IgD-negative memory B cell (primary cell): Measurements from ENCODE around the gene PTPRU. TPM values are rescaled to one million over a fixed set of nuclear protein-coding genes. Genes with fewer than 3 reads are reported as not detected.

Source experiments
- H3K27ac Mint-ChIP-seq, 3 donors: one replicate each; pipeline ENCODE4 v1.8.0; 2020 to 2022; ENCODE audit warnings: mild to moderate bottlenecking in 3 of 3, mixed read lengths in 3 of 3, moderate library complexity in 1 of 3
- H3K27me3 Mint-ChIP-seq: one replicate; pipeline ENCODE4 v1.8.0; 2021; ENCODE audit warnings: mixed read lengths
- H3K36me3 Mint-ChIP-seq: one replicate; pipeline ENCODE4 v1.8.0; 2020; ENCODE audit warnings: mild to moderate bottlenecking, mixed read lengths
- H3K4me1 Mint-ChIP-seq, 3 donors: one replicate each; pipeline ENCODE4 v1.8.0; 2020 to 2022; ENCODE audit warnings: mixed read lengths in 3 of 3, mild to moderate bottlenecking in 1 of 3
- H3K4me3 Mint-ChIP-seq, 4 donors: one replicate each; pipeline ENCODE4 v1.8.0; 2020 to 2022; ENCODE audit warnings: mild to moderate bottlenecking in 4 of 4, mixed read lengths in 4 of 4, moderate library complexity in 3 of 4
- H3K9me3 Mint-ChIP-seq, 3 donors: one replicate each; pipeline ENCODE4 v1.8.0; 2020 to 2021; ENCODE audit warnings: mixed read lengths in 3 of 3, mild to moderate bottlenecking in 1 of 3
- polyA plus RNA-seq: library from polyadenylated mRNA; unstranded; fragments of 300-500 nt; fragmentation: Illumina TruSeq; gene quantifications from one replicate; pipeline ENCODE4 v1.2.3, GENCODE V29; 2021

Gene PTPRU
- polyA plus RNA-seq: not detected

DNA sequence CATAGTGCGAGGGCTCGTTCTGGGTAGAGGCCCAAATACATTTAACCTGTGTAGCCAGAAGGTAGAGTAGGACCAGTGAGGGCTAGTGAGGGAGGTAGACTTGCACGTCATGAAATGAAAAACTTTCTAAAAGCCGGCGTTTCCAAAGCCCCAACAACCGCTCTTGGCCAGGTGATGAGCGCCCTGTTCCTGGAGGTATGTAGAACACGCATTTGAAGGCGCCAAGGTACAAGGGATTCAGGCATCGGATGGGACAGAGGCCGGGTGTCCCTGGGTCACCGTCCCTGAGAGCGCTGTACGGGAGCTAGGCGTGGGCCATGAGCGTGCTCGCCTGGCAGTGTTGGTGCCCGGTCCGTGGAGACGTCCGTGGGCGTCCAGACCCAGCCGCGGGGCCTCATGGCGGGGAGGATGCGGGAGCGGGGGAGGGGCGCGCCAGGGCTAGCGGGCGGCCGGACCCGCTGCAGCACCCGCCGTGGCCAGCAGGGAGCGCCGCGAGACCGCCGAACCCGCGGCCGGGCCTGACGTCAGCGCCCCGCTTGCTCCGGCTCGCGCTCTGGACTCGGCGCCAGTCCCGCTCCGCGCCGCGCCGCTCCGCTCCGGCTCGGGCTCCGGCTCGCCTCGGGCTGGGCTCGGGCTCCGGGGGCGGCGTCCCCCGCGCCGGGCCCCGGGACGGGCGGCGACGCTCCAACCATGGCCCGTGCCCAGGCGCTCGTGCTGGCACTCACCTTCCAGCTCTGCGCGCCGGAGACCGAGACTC, at the start of gene PTPRU:
PTPRU (plus strand) TSS at position 568 of the 757 bp plus-strand sequence; CDS start at position 691, 123 bp downstream.
- peak within 1 kb of the TSS; percentile 61 to 77 (median 68) for H3K27ac Mint-ChIP-seq
- H3K4me1 Mint-ChIP-seq: peaks cover 8 to 19% (median 14%) of the 10 kb centered on the region in 3 donors
- H3K4me3 Mint-ChIP-seq: peak within 1 kb of the TSS; percentile 62 to 95 (median 92)
- peaks cover 4% of the 10 kb centered on the region for H3K36me3 Mint-ChIP-seq
- H3K27me3 Mint-ChIP-seq: peaks cover 45% of the 10 kb centered on the region
- no peaks in the 10 kb centered on the region for H3K9me3 Mint-ChIP-seq

DNA sequence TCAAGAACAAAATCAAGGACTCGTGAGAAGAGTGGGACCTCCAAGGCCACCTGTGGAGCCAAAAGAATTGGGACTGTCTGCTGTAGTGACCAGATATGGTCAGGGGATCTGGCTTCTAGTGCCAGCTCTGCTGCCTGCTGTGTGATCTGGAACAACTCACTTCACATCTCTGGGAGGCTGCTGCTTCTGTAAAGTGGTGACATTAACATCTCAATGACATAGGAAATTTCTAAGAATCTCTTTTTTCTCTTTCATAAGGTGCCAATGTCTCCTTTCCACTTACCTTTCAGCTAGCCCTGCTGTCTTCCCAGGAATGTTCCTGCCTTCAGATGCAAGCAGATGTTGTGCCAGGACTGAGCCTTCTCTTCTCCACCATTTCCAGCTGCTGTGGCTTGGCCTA, 49.6 kb upstream of the PTPRU start:
- H3K27ac Mint-ChIP-seq: no peak overlapping the region
- peak overlapping the region in 1 of 4 donors; percentile 81 for H3K4me3 Mint-ChIP-seq
- H3K9me3 Mint-ChIP-seq: no peaks in the 10 kb centered on the region
- peaks cover 4 to 14% (median 5%) of the 10 kb centered on the region in 3 donors for H3K4me1 Mint-ChIP-seq
- H3K36me3 Mint-ChIP-seq: no peaks in the 10 kb centered on the region
- no peaks in the 10 kb centered on the region for H3K27me3 Mint-ChIP-seq

DNA sequence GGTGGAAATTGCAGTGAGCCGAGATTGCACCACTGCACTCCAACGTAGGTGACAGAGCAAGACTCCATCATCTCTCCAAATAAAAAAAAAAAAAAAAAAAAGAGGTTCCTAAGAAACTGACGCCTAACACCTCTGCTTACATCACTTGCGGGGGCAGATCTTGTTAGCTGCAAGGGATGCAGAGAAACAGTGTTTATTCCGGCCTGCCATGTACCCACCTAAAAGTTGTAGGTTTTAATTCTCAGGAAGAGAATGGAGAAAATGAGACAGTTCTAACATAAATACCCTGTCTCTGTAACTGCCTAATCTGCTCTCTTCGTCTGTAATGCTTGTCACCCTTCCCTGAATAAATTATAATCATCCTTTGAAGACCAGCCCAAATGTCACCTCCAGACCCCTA, 45.6 kb upstream of the PTPRU start:
- no peaks in the 10 kb centered on the region for H3K9me3 Mint-ChIP-seq
- H3K27ac Mint-ChIP-seq: peak overlapping the region in 1 of 3 donors; percentile 50
- H3K27me3 Mint-ChIP-seq: no peaks in the 10 kb centered on the region
- H3K36me3 Mint-ChIP-seq: no peaks in the 10 kb centered on the region
- H3K4me3 Mint-ChIP-seq: no peak overlapping the region
- H3K4me1 Mint-ChIP-seq: no peaks in the 10 kb centered on the region

DNA sequence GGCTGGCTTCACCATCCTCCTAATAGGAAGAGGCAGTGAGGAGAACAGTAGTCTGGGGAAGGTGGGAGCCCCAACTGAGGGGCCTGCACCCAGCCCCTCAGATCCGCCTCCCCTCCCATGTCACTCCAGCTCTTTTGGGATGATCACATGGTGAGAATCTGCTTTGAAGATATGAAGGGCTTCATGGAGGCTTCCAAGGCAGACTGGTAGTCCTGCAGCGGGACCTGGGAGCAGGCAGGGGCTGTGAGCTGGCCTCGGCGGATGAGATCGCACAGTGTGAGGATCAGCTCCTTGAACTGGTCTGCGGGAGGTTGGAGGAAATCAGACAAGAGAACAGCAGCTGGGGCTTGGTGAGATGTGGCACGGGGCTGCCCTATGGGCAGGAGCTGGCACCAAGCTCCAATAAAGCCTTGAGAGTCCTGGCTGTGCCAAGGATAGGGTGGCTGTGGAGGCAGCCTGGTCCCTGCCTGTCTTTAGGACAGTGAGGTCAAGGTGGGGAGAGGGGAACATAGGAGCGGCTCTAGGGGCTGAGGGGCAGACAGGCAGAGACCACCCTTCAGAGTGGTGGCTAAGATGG, 42.4 kb upstream of the PTPRU start:
- Mint-ChIP-seq H3K4me3 (peak overlapping the region in 1 of 4 donors; percentile 23), H3K4me1 (no peaks in the 10 kb centered on the region), H3K36me3 (no peaks in the 10 kb centered on the region), H3K27ac (no peak overlapping the region), H3K9me3 (no peaks in the 10 kb centered on the region), H3K27me3 (no peaks in the 10 kb centered on the region)

DNA sequence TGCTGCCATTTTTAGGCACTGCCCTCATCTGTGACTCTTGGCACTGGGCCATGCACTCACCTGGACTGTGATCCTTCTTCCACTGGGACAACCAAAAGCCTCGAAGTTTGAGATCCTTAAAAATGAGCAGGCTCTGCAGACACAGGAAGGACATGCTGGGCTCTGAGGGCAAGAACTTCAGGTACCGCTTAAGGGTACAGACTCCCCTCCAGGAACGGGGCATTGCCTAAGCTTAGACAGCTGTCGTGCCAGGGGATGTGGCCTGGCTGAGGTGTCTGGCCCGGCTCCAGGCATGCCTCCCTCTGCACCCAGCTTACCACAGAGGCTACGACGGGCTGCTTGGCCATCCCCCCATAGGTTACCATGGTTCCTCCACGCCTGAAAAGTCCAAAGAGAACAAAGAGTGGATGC, 40.4 kb upstream of the PTPRU start:
- H3K4me1 Mint-ChIP-seq: no peaks in the 10 kb centered on the region
- no peaks in the 10 kb centered on the region for H3K27me3 Mint-ChIP-seq
- no peak overlapping the region for H3K27ac Mint-ChIP-seq
- H3K9me3 Mint-ChIP-seq: no peaks in the 10 kb centered on the region
- no peaks in the 10 kb centered on the region for H3K36me3 Mint-ChIP-seq
- H3K4me3 Mint-ChIP-seq: no peak overlapping the region

DNA sequence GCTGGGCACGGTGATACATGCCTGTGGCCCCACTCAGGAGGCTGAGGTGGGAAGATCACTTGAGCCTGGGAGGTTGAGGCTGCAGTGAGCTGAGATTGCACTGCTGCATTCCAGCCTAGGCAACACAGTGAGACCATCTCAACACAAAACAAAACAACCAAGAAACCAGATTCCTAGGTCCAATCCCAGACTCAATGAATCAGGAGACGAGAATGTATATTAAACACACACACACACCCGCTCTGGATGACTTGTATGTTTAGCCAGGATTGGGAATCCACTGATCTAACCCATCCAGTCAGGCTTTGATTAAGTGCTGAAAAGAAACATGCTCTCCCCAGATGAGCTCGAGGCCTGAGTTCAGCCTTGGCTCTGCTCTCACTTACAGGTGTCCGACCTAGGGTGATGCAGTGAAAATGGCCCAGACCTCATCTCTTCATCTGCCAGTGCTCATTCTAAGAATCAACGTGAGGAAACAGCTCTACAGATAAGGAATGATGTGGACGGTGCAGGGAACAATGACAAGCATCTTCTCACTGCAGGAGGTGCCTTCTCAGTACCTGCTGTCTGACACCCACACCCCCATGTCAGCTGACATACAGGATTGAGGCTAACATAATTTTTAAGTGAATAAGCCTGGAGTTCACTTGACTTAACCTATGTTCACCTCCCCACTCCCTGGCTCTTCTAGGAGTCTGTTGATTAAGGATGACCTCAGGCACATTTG, 39.3 kb upstream of the PTPRU start:
- H3K9me3 Mint-ChIP-seq: no peaks in the 10 kb centered on the region
- H3K27ac Mint-ChIP-seq: no peak overlapping the region
- H3K27me3 Mint-ChIP-seq: no peaks in the 10 kb centered on the region
- no peaks in the 10 kb centered on the region for H3K36me3 Mint-ChIP-seq
- H3K4me1 Mint-ChIP-seq: no peaks in the 10 kb centered on the region
- H3K4me3 Mint-ChIP-seq: no peak overlapping the region

DNA sequence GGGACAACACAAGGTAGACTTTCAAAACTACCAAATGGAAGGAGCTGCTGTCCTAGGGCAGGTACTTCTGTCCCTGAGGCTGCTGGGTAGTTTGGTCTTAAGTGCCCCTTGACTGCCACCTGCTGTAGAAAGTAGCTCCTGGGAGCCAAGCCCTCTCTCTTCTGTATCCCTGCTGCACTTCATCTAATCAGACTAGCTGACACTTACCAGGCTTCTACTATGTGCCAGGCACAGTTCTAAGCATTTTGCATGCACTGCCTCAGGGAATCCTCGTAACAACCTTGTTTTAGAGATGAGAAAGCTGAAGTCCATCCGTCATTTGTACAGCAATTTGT, 38.8 kb upstream of the PTPRU start:
- Mint-ChIP-seq H3K9me3 (no peaks in the 10 kb centered on the region), H3K4me3 (no peak overlapping the region), H3K27me3 (no peaks in the 10 kb centered on the region), H3K4me1 (no peaks in the 10 kb centered on the region), H3K27ac (no peak overlapping the region), H3K36me3 (no peaks in the 10 kb centered on the region)

DNA sequence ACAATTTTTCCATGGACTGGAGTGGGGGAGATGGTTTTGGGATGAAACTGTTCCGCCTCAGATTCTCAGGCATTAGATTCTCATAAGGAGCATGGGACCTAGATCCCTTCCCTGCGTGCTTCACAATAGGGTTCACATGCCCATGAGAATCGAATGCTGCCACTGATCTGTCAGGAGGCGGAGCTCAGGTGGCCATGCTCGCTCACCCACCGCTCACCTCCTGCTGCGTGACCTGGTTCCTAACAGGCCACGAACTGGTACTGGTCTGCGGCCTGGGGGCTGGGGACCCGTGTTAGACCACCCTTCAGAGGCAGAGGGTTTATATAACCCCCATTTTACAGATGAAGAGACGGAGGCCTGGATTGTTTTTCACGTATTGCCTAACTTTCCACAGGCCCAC, 38.3 kb upstream of the PTPRU start:
- Mint-ChIP-seq H3K4me3 (no peak overlapping the region), H3K4me1 (no peaks in the 10 kb centered on the region), H3K36me3 (no peaks in the 10 kb centered on the region)

DNA sequence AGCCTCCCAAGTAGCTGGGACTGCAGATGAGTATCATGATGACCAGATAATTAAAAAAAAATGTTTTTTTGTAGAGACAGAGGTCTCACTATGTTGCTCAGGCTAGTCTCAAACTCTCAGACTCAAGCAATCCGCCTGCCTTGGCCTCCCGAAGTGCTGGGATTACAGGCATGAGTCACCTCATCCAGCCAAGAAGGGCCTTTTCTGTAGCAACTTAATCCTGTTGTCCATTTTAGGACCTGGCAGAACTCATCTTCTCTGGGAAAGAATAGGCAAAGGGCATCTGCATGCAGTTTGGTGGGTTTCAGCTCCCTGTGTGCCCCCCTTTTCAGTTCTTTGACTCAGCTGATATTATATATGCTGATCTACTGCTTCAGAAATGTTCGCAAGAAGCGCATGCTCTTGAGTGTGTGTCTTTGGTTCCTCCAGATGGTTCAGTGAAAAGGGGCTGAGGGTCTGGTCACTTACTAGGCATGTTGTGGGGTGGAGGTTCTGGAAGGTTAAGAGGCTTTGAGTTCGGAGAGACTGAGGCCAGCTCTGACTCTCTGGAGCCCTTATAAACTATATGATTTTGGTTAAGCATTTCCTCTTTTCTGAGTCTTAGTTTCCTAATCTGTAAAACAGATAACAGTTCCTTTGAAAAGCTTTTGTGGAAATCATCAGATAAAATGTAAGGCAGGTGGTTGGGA, 35.3 kb upstream of the PTPRU start:
- Mint-ChIP-seq H3K36me3 (peaks cover 1% of the 10 kb centered on the region), H3K27ac (no peak overlapping the region), H3K4me1 (no peaks in the 10 kb centered on the region), H3K4me3 (no peak overlapping the region), H3K27me3 (no peaks in the 10 kb centered on the region), H3K9me3 (no peaks in the 10 kb centered on the region)

More for the DNA sequence above, 38.3 kb upstream of the PTPRU start:
- no peaks in the 10 kb centered on the region for H3K27me3 Mint-ChIP-seq
- no peak overlapping the region for H3K27ac Mint-ChIP-seq
- no peaks in the 10 kb centered on the region for H3K9me3 Mint-ChIP-seq

DNA sequence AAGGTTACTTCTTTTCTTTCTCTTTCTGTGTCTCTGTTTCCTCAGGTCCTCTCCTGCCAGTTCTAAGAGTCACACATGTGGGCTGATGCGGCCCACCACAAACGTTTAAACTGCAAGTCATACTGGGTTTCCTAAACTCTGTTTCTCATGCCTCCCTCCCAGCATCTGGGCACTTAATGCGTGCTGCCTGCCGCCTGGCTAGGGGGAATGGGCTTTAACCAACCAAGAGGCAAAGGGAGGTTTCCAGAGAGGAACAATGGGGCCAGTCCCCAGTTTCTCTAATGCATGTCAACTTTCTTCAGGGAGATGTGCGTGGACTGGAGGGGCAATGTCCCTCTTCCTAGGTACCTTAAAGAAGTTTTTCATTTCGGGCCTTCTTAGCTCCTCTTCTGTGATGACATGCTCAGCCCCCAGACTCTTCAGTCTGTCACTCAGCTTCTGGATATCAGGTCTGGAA, 34.7 kb upstream of the PTPRU start:
- H3K4me1 Mint-ChIP-seq: no peaks in the 10 kb centered on the region
- H3K9me3 Mint-ChIP-seq: no peaks in the 10 kb centered on the region
- no peaks in the 10 kb centered on the region for H3K27me3 Mint-ChIP-seq
- peaks cover 1% of the 10 kb centered on the region for H3K36me3 Mint-ChIP-seq
- H3K4me3 Mint-ChIP-seq: no peak overlapping the region
- no peak overlapping the region for H3K27ac Mint-ChIP-seq

DNA sequence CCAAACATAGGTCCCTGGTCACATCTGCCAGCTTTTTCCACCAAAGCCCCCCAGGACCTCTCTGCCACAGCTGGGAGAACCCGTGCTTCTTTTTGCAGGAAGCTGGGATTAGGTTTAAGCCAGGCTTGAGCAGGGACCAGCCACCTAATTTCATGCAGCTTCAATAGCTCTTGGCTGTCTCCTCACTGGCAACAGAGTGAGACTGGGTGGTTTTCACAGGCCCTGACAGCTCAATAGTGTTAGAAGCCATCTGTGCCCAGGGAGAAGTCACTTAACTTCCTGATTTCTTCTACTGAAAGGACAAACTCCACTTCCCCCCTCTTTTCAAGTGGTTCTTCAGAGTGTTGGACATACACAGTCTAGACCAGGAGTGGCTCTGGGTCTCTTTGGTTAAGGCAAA, 34.3 kb upstream of the PTPRU start:
- no peaks in the 10 kb centered on the region for H3K9me3 Mint-ChIP-seq
- H3K4me3 Mint-ChIP-seq: no peak overlapping the region
- peaks cover 1% of the 10 kb centered on the region for H3K36me3 Mint-ChIP-seq
- no peaks in the 10 kb centered on the region for H3K4me1 Mint-ChIP-seq
- H3K27me3 Mint-ChIP-seq: no peaks in the 10 kb centered on the region
- no peak overlapping the region for H3K27ac Mint-ChIP-seq

DNA sequence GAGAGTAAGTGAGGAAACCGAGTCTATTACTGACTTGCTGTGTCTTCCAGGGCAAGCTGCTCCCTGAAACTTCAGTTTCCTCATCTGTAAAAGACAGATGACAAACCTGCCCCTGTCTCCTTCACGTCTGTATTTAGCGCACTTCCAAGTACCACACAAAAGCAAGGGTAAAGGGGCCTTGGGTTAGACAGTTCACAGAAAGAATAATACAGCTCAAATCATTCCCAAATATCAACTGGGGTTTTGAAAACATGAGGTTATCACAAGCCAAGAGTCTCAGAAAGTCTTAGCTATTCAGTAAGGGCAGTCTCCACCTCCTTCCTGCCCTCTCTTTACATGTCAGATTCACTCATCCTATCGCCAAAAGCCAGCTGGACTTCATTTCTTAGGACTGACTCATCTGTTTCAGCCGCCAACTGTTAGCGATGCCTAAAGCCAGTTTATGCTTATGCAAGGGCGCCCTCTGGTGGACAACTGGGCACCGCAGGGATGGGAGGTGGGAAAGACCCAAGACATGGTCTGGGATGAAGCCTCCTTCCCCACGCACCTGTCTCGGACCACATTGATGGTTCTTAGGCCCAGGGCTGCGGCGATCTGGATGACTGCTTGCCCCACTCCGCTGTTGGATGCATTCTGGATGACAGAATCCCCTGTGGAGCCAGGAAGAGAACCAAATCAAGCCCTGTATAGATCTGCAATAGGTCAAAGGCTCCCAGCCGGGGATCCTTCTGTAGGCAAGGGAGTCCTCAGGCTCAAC, 33.6 kb upstream of the PTPRU start:
- H3K9me3 Mint-ChIP-seq: no peaks in the 10 kb centered on the region
- no peak overlapping the region for H3K4me3 Mint-ChIP-seq
- no peaks in the 10 kb centered on the region for H3K27me3 Mint-ChIP-seq
- H3K36me3 Mint-ChIP-seq: peaks cover 1% of the 10 kb centered on the region
- H3K4me1 Mint-ChIP-seq: no peaks in the 10 kb centered on the region
- no peak overlapping the region for H3K27ac Mint-ChIP-seq

DNA sequence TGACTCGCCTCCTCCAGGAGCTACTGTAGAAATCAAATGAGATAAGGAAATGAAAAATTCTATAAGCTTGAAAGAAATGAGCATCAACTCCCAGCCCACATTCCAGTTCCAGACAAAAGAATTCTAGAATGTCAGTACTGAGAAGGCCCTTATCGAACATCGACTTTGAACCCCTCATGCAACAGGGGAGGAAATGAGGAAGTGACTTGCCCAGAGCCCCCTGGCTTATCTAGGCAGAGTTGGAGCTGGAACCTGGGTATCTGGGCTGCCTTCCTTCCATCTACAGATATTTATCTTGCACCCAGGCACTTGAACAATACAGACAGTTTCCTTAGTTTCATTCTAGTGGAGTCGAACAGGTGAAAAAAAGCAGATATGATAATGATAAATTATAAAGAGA, 27.9 kb upstream of the PTPRU start:
- Mint-ChIP-seq H3K27ac (no peak overlapping the region), H3K36me3 (peaks cover 4% of the 10 kb centered on the region), H3K9me3 (no peaks in the 10 kb centered on the region), H3K4me3 (no peak overlapping the region), H3K4me1 (peaks cover 5 to 10% (median 7%) of the 10 kb centered on the region in 3 donors), H3K27me3 (no peaks in the 10 kb centered on the region)

DNA sequence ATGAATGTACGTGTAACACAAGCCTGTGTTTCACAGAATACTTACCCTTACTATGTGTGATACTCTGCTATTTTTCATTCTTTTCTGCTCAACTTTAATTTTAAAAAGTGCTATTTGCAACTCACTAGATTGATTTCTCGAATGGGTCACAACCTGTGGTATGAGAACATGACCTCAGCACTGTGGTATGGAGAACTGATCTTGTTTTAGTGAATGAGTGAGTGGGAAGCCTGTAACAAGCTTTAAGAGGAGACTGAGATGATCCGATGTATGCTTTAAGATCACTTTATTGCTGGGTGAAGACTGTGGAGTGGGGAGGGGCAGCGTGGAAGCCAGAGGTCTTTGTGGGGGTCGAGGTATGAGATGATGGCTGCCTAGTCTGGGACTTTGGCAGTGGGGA, 27.1 kb upstream of the PTPRU start:
- Mint-ChIP-seq H3K27ac (no peak overlapping the region), H3K9me3 (no peaks in the 10 kb centered on the region), H3K27me3 (no peaks in the 10 kb centered on the region), H3K4me1 (peaks cover 5 to 10% (median 7%) of the 10 kb centered on the region in 3 donors), H3K36me3 (peaks cover 4% of the 10 kb centered on the region), H3K4me3 (no peak overlapping the region)
